GM23338 (cell line): ENCODE data around the gene FSIP2. TPM values are rescaled to one million over a fixed set of nuclear protein-coding genes. Genes with fewer than 3 reads are reported as not detected.

Experiments
- ATAC-seq: fragments of 200-7000 bp; cut with Tn5 transposase; 3 replicates; pipeline ENCODE4 v1.9.1; 2020
- DNase-seq: peaks from one replicate; pipeline ENCODE4 v3.0.0-alpha.2; 2015; ENCODE audit warnings: low spot score
- H2AFZ ChIP-seq: fragments of 200-600 bp; sonication (generic); 2 replicates; pipeline ENCODE4 v1.8.0; 2016; ENCODE audit warnings: antibody characterized with exemption, mild to moderate bottlenecking, moderate library complexity
- H3F3A ChIP-seq: fragments of 200-600 bp; sonication (generic); replicated peaks from 2 replicates; pipeline ENCODE4 v1.8.0; 2017; ENCODE audit warnings: antibody characterized with exemption, mixed run types, low read depth
- H3K27ac ChIP-seq: fragments of 200-600 bp; sonication (generic); 2 replicates; pipeline ENCODE4 v1.6.1; 2016; ENCODE audit warnings: low read depth
- H3K27me3 ChIP-seq: fragments of 200-600 bp; sonication (generic); 2 replicates; pipeline ENCODE4 v1.8.0; 2016; ENCODE audit warnings: mild to moderate bottlenecking, mixed run types, moderate library complexity; ENCODE audit not compliant: insufficient read depth
- H3K36me3 ChIP-seq: fragments of 200-600 bp; sonication (generic); 2 replicates; pipeline ENCODE4 v1.8.0; 2016; ENCODE audit warnings: mild to moderate bottlenecking; ENCODE audit not compliant: insufficient read depth
- H3K4me1 ChIP-seq: fragments of 200-600 bp; sonication (generic); 2 replicates; pipeline ENCODE4 v1.8.0; 2016; ENCODE audit warnings: mild to moderate bottlenecking, moderate library complexity; ENCODE audit not compliant: insufficient read depth
- H3K4me2 ChIP-seq: fragments of 200-600 bp; sonication (generic); 2 replicates; pipeline ENCODE4 v1.7.1; 2017; ENCODE audit warnings: mixed run types
- H3K4me3 ChIP-seq: fragments of 200-600 bp; sonication (generic); 2 replicates; pipeline ENCODE4 v1.6.1; 2016; ENCODE audit warnings: mixed run types
- H3K79me2 ChIP-seq: fragments of 200-600 bp; sonication (generic); replicated peaks from 2 replicates; pipeline ENCODE4 v1.8.0; 2017; ENCODE audit warnings: mild to moderate bottlenecking; ENCODE audit not compliant: insufficient read depth
- H3K9me2 ChIP-seq: fragments of 200-600 bp; sonication (generic); 2 replicates; pipeline ENCODE4 v1.8.0; 2017; ENCODE audit not compliant: insufficient read depth
- H4K20me1 ChIP-seq: fragments of 200-600 bp; sonication (generic); replicated peaks from 2 replicates; pipeline ENCODE4 v1.8.0; 2017; ENCODE audit warnings: mild to moderate bottlenecking; ENCODE audit not compliant: insufficient read depth
- H3K27ac Mint-ChIP-seq: 2 replicates; pipeline ENCODE4 v1.8.0; 2020; ENCODE audit warnings: inconsistent platforms, mild to moderate bottlenecking, moderate library complexity, mixed read lengths
- H3K27me3 Mint-ChIP-seq: 3 replicates; pipeline ENCODE4 v1.8.0; 2022; ENCODE audit warnings: low read depth, mild to moderate bottlenecking, moderate library complexity, mixed read lengths, inconsistent platforms; ENCODE audit not compliant: insufficient read depth, poor library complexity
- H3K36me3 Mint-ChIP-seq: 3 replicates; pipeline ENCODE4 v1.8.0; 2021; ENCODE audit warnings: low read depth, mild to moderate bottlenecking, inconsistent platforms, moderate library complexity, mixed read lengths
- H3K4me1 Mint-ChIP-seq: 3 replicates; pipeline ENCODE4 v1.8.0; 2020; ENCODE audit warnings: mild to moderate bottlenecking, inconsistent platforms, mixed read lengths
- H3K4me3 Mint-ChIP-seq: 3 replicates; pipeline ENCODE4 v1.8.0; 2021; ENCODE audit warnings: moderate library complexity, mild to moderate bottlenecking, inconsistent platforms, mixed read lengths
- H3K9me3 Mint-ChIP-seq: 3 replicates; pipeline ENCODE4 v1.8.0; 2020; ENCODE audit warnings: moderate library complexity, mild to moderate bottlenecking, inconsistent platforms, mixed read lengths
- EZH2phosphoT487 ChIP-seq: fragments of 200-600 bp; sonication (generic); IDR thresholded peaks from one replicate; pipeline ENCODE4 v1.8.1; 2018; ENCODE audit warnings: antibody characterized with exemption; ENCODE audit not compliant: unreplicated experiment
- JUNB ChIP-seq: IDR thresholded peaks from one replicate; pipeline ENCODE4 v1.6.1; 2016; ENCODE audit warnings: antibody characterized with exemption; ENCODE audit not compliant: unreplicated experiment
- NANOG ChIP-seq: IDR thresholded peaks from 2 replicates; pipeline ENCODE4 v1.6.1; 2016; ENCODE audit warnings: antibody characterized with exemption, borderline replicate concordance
- POLR2AphosphoS5 ChIP-seq: IDR thresholded peaks from 2 replicates; pipeline ENCODE4 v1.6.1; 2016; ENCODE audit warnings: antibody characterized with exemption, low read depth
- STAT1 ChIP-seq: IDR thresholded peaks from one replicate; pipeline ENCODE4 v1.6.1; 2016; ENCODE audit warnings: antibody characterized with exemption; ENCODE audit not compliant: unreplicated experiment
- ZNF331 ChIP-seq: fragments of 250-450 bp; sonication (Bioruptor Pico); IDR thresholded peaks from 2 replicates; pipeline ENCODE4 v1.5.0; 2020; ENCODE audit warnings: low read depth, mild to moderate bottlenecking, moderate library complexity
- polyA plus RNA-seq: library from polyadenylated mRNA; unstranded; fragments of >200 nt; fragmentation: Nextera tagmentation; extraction: Ambion mirVana; gene quantifications from 2 replicates; pipeline ENCODE4 v1.2.1, GENCODE V29; 2016
- total RNA-seq: library from RNA; depleted of rRNA; stranded (reverse); fragments of >200 nt; shearing (Covaris generic); gene quantifications from 2 replicates; pipeline ENCODE4 v1.2.3, GENCODE V29; 2014
- TF ChIP-seq, protein P1 (sequence below): IDR thresholded peaks from one replicate; pipeline ENCODE4 v1.6.1; 2018; ENCODE audit warnings: antibody characterized with exemption; ENCODE audit not compliant: unreplicated experiment
- TF ChIP-seq, protein P2 (sequence below): IDR thresholded peaks from 2 replicates; pipeline ENCODE4 v1.6.1; 2016; ENCODE audit warnings: antibody characterized with exemption
- TF ChIP-seq, protein P3 (sequence below), 2 experiments: fragments of 200-600 bp in 1 of 2; sonication (generic) in 1 of 2; conservative IDR thresholded peaks; 2 replicates each; pipeline versions ENCODE4 v1.5.1 to v1.6.1; 2016 to 2017; ENCODE audit warnings: antibody characterized with exemption in 2 of 2, low read depth in 2 of 2, mild to moderate bottlenecking in 2 of 2, moderate library complexity in 1 of 2
- TF ChIP-seq, protein P4 (sequence below): fragments of 250-450 bp; sonication (Bioruptor Pico); IDR thresholded peaks from 2 replicates; pipeline ENCODE4 v1.5.0; 2020; ENCODE audit warnings: mild to moderate bottlenecking, moderate library complexity

Gene FSIP2
- total and polyA plus RNA-seq, 2 experiments from 2014 or later, result 3.2 to 3.8 TPM

DNA sequence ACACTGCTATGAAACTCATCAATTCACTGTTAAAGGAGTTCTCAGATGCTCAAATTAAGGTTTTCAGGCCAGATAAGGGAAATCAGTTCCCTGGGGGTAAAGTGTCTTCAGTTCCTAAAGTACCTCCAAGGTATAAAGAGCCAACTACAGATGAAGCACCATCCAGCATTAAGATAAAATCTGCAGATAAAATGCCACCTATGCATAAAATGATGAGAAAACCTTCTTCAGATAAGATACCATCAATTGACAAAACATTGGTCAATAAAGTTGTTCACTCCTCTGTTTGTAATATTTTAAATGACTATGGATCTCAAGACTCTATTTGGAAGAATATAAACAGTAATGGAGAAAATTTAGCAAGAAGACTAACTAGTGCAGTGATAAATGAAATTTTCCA lies 68.2 kb downstream of the FSIP2 start:
- Mint-ChIP-seq H3K27ac (no peak overlapping the region), H3K27me3 (no peaks in the 10 kb centered on the region), H3K4me3 (no peak overlapping the region), H3K4me1 (no peaks in the 10 kb centered on the region), H3K9me3 (peaks cover 8% of the 10 kb centered on the region; the same call in 2 of the 3 replicates), H3K36me3 (peaks cover 5% of the 10 kb centered on the region; the same call in 2 of the 3 replicates)
- H3K4me2 ChIP-seq, result no peak overlapping the region
- ATAC-seq, result no peak
- no peaks in the 10 kb centered on the region for H3K79me2 ChIP-seq
- H3K36me3 ChIP-seq, result no peaks in the 10 kb centered on the region
- H3F3A ChIP-seq, result no peaks in the 10 kb centered on the region
- no peak overlapping the region for H3K4me3 ChIP-seq
- H3K27me3 ChIP-seq, result no peaks in the 10 kb centered on the region
- TF ChIP-seq, protein P1, sequence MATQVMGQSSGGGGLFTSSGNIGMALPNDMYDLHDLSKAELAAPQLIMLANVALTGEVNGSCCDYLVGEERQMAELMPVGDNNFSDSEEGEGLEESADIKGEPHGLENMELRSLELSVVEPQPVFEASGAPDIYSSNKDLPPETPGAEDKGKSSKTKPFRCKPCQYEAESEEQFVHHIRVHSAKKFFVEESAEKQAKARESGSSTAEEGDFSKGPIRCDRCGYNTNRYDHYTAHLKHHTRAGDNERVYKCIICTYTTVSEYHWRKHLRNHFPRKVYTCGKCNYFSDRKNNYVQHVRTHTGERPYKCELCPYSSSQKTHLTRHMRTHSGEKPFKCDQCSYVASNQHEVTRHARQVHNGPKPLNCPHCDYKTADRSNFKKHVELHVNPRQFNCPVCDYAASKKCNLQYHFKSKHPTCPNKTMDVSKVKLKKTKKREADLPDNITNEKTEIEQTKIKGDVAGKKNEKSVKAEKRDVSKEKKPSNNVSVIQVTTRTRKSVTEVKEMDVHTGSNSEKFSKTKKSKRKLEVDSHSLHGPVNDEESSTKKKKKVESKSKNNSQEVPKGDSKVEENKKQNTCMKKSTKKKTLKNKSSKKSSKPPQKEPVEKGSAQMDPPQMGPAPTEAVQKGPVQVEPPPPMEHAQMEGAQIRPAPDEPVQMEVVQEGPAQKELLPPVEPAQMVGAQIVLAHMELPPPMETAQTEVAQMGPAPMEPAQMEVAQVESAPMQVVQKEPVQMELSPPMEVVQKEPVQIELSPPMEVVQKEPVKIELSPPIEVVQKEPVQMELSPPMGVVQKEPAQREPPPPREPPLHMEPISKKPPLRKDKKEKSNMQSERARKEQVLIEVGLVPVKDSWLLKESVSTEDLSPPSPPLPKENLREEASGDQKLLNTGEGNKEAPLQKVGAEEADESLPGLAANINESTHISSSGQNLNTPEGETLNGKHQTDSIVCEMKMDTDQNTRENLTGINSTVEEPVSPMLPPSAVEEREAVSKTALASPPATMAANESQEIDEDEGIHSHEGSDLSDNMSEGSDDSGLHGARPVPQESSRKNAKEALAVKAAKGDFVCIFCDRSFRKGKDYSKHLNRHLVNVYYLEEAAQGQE, result no peak
- TF ChIP-seq JUNB, result no peak
- TF ChIP-seq, protein P2, sequence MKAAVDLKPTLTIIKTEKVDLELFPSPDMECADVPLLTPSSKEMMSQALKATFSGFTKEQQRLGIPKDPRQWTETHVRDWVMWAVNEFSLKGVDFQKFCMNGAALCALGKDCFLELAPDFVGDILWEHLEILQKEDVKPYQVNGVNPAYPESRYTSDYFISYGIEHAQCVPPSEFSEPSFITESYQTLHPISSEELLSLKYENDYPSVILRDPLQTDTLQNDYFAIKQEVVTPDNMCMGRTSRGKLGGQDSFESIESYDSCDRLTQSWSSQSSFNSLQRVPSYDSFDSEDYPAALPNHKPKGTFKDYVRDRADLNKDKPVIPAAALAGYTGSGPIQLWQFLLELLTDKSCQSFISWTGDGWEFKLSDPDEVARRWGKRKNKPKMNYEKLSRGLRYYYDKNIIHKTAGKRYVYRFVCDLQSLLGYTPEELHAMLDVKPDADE, result no peak
- no peak for TF ChIP-seq EZH2phosphoT487
- TF ChIP-seq, protein P3, sequence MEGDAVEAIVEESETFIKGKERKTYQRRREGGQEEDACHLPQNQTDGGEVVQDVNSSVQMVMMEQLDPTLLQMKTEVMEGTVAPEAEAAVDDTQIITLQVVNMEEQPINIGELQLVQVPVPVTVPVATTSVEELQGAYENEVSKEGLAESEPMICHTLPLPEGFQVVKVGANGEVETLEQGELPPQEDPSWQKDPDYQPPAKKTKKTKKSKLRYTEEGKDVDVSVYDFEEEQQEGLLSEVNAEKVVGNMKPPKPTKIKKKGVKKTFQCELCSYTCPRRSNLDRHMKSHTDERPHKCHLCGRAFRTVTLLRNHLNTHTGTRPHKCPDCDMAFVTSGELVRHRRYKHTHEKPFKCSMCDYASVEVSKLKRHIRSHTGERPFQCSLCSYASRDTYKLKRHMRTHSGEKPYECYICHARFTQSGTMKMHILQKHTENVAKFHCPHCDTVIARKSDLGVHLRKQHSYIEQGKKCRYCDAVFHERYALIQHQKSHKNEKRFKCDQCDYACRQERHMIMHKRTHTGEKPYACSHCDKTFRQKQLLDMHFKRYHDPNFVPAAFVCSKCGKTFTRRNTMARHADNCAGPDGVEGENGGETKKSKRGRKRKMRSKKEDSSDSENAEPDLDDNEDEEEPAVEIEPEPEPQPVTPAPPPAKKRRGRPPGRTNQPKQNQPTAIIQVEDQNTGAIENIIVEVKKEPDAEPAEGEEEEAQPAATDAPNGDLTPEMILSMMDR (conservative IDR thresholded peaks at IDR 0.05; ENCODE audit: low read depth in 2 of 2), result no peak
- TF ChIP-seq STAT1, result no peak
- no peak for TF ChIP-seq ZNF331 (CRISPR knock-in tag)
- no peak overlapping the region for H3K27ac ChIP-seq
- H3K4me1 ChIP-seq, result no peaks in the 10 kb centered on the region
- H3K9me2 ChIP-seq, result peaks cover 6% of the 10 kb centered on the region
- H2AFZ ChIP-seq, result no peak overlapping the region
- no peaks in the 10 kb centered on the region for H4K20me1 ChIP-seq
- DNase-seq, result no peak

DNA sequence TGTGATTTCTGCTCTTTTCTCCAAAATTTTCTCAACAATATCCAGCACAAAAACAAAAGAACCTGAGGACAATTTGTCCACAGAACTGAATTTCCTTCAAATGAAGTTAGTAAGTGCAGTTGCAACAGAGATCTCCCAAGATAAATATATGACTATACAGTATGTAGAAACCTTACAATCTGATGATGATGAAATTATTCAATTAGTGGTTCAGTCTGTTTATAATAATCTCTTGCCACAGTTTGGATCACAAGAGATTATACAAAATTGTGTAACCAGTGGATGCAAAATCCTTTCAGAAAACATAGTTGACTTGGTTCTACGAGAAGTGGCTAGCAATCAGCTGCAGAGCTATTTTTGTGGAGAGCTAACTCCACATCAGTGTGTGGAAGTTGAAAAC lies 68.7 kb downstream of the FSIP2 start:
- H3K4me1 ChIP-seq, result no peaks in the 10 kb centered on the region
- no peaks in the 10 kb centered on the region for H3K36me3 ChIP-seq
- DNase-seq (no peak), ATAC-seq (no peak)
- H3K9me2 ChIP-seq, result peaks cover 6% of the 10 kb centered on the region
- H3K4me2 ChIP-seq, result no peak overlapping the region
- Mint-ChIP-seq H3K27ac (no peak overlapping the region), H3K36me3 (peaks cover 5% of the 10 kb centered on the region; the same call in 2 of the 3 replicates), H3K27me3 (no peaks in the 10 kb centered on the region), H3K4me3 (no peak overlapping the region), H3K9me3 (peaks cover 8% of the 10 kb centered on the region; the same call in 2 of the 3 replicates), H3K4me1 (no peaks in the 10 kb centered on the region)
- no peak overlapping the region for H2AFZ ChIP-seq
- no peaks in the 10 kb centered on the region for H3K79me2 ChIP-seq
- no peaks in the 10 kb centered on the region for H4K20me1 ChIP-seq
- no peak overlapping the region for H3K27ac ChIP-seq
- no peaks in the 10 kb centered on the region for H3K27me3 ChIP-seq
- no peak overlapping the region for H3K4me3 ChIP-seq
- no peaks in the 10 kb centered on the region for H3F3A ChIP-seq
- TF ChIP-seq EZH2phosphoT487, result no peak
- TF ChIP-seq, protein P4, sequence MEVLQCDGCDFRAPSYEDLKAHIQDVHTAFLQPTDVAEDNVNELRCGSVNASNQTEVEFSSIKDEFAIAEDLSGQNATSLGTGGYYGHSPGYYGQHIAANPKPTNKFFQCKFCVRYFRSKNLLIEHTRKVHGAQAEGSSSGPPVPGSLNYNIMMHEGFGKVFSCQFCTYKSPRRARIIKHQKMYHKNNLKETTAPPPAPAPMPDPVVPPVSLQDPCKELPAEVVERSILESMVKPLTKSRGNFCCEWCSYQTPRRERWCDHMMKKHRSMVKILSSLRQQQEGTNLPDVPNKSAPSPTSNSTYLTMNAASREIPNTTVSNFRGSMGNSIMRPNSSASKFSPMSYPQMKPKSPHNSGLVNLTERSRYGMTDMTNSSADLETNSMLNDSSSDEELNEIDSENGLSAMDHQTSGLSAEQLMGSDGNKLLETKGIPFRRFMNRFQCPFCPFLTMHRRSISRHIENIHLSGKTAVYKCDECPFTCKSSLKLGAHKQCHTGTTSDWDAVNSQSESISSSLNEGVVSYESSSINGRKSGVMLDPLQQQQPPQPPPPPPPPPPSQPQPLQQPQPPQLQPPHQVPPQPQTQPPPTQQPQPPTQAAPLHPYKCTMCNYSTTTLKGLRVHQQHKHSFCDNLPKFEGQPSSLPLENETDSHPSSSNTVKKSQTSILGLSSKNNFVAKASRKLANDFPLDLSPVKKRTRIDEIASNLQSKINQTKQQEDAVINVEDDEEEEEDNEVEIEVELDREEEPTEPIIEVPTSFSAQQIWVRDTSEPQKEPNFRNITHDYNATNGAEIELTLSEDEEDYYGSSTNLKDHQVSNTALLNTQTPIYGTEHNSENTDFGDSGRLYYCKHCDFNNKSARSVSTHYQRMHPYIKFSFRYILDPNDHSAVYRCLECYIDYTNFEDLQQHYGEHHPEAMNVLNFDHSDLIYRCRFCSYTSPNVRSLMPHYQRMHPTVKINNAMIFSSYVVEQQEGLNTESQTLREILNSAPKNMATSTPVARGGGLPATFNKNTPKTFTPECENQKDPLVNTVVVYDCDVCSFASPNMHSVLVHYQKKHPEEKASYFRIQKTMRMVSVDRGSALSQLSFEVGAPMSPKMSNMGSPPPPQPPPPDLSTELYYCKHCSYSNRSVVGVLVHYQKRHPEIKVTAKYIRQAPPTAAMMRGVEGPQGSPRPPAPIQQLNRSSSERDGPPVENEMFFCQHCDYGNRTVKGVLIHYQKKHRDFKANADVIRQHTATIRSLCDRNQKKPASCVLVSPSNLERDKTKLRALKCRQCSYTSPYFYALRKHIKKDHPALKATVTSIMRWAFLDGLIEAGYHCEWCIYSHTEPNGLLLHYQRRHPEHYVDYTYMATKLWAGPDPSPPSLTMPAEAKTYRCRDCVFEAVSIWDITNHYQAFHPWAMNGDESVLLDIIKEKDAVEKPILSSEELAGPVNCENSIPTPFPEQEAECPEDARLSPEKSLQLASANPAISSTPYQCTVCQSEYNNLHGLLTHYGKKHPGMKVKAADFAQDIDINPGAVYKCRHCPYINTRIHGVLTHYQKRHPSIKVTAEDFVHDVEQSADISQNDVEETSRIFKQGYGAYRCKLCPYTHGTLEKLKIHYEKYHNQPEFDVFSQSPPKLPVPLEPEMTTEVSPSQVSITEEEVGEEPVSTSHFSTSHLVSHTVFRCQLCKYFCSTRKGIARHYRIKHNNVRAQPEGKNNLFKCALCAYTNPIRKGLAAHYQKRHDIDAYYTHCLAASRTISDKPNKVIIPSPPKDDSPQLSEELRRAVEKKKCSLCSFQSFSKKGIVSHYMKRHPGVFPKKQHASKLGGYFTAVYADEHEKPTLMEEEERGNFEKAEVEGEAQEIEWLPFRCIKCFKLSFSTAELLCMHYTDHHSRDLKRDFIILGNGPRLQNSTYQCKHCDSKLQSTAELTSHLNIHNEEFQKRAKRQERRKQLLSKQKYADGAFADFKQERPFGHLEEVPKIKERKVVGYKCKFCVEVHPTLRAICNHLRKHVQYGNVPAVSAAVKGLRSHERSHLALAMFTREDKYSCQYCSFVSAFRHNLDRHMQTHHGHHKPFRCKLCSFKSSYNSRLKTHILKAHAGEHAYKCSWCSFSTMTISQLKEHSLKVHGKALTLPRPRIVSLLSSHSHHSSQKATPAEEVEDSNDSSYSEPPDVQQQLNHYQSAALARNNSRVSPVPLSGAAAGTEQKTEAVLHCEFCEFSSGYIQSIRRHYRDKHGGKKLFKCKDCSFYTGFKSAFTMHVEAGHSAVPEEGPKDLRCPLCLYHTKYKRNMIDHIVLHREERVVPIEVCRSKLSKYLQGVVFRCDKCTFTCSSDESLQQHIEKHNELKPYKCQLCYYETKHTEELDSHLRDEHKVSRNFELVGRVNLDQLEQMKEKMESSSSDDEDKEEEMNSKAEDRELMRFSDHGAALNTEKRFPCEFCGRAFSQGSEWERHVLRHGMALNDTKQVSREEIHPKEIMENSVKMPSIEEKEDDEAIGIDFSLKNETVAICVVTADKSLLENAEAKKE (CRISPR knock-in tag), result no peak
- TF ChIP-seq ZNF331 (CRISPR knock-in tag), result no peak
- no peak for TF ChIP-seq POLR2AphosphoS5
- TF ChIP-seq NANOG, result no peak
